CD14-positive monocyte (primary cell): ENCODE measurements around the gene TOM1. TPM values are rescaled to one million over a fixed set of nuclear protein-coding genes. Genes with fewer than 3 reads are reported as not detected.

Experiments used
- DNase-seq, 3 donors: peaks; one replicate each; pipeline ENCODE4 v3.0.0-alpha.2; 2011 to 2022
- H2AFZ ChIP-seq: 2 replicates; pipeline ENCODE4 v1.6.0; 2012; ENCODE audit warnings: mild to moderate bottlenecking, low read depth, low read length, inconsistent platforms; ENCODE audit not compliant: insufficient read depth, poor library complexity, severe bottlenecking
- H3K27ac ChIP-seq, 2 donors: 1 replicate in 1 of 2; 2 replicates in 1 of 2; pipeline ENCODE4 v1.5.1; 2012 to 2013; ENCODE audit warnings: low read length in 2 of 2, control low read depth in 1 of 2, inconsistent platforms in 1 of 2, low read depth in 1 of 2, mild to moderate bottlenecking in 1 of 2
- H3K27me3 ChIP-seq, 2 donors: one replicate each; pipeline versions ENCODE4 v1.6.0 to v1.6.1; 2011 to 2013; ENCODE audit warnings: low read length in 2 of 2; ENCODE audit not compliant: control insufficient read depth in 2 of 2, insufficient read depth in 2 of 2
- H3K36me3 ChIP-seq, 2 donors: replicated peaks in 1 of 2; 1 replicate in 1 of 2; 2 replicates in 1 of 2; pipeline versions ENCODE4 v1.5.1 to v1.6.1; 2012 to 2013; ENCODE audit warnings: low read length in 2 of 2, control low read depth in 1 of 2, inconsistent platforms in 1 of 2, mild to moderate bottlenecking in 1 of 2; ENCODE audit not compliant: insufficient read depth in 2 of 2, control insufficient read depth in 1 of 2
- H3K4me1 ChIP-seq, 2 donors: 1 replicate in 1 of 2; 2 replicates in 1 of 2; pipeline versions ENCODE4 v1.5.1 to v1.6.1; 2012 to 2013; ENCODE audit warnings: low read length in 2 of 2, control low read depth in 1 of 2, inconsistent platforms in 1 of 2, mild to moderate bottlenecking in 1 of 2, moderate library complexity in 1 of 2; ENCODE audit not compliant: insufficient read depth in 2 of 2, control insufficient read depth in 1 of 2
- H3K4me2 ChIP-seq: replicated peaks from 2 replicates; pipeline ENCODE3; 2012; ENCODE audit warnings: low read length, moderate library complexity, mild to moderate bottlenecking; ENCODE audit not compliant: poor library complexity, severe bottlenecking; ENCODE audit errors: extremely low read depth
- H3K4me3 ChIP-seq, 3 experiments: fragments of 200-600 bp in 1 of 3; sonication (generic) in 1 of 3; replicated peaks in 1 of 3; 1 replicate in 2 of 3; 2 replicates in 1 of 3; pipeline ENCODE4 v1.5.1; 2011 to 2013; ENCODE audit warnings: low read length in 3 of 3, mild to moderate bottlenecking in 3 of 3, control low read depth in 2 of 3, low read depth in 2 of 3, inconsistent platforms in 1 of 3, moderate library complexity in 1 of 3
- H3K79me2 ChIP-seq: 2 replicates; pipeline ENCODE4 v1.6.0; 2012; ENCODE audit warnings: mild to moderate bottlenecking, control low read depth, inconsistent platforms, low read length, moderate library complexity; ENCODE audit not compliant: insufficient read depth
- H3K9ac ChIP-seq: 2 replicates; pipeline ENCODE4 v1.6.0; 2017; ENCODE audit warnings: low read length, mild to moderate bottlenecking; ENCODE audit not compliant: insufficient read depth, poor library complexity, severe bottlenecking
- H3K9me3 ChIP-seq, 2 donors: replicated peaks in 1 of 2; 1 replicate in 1 of 2; 2 replicates in 1 of 2; pipeline versions ENCODE4 v1.5.1 to v1.6.1; 2012 to 2013; ENCODE audit warnings: low read length in 2 of 2, control low read depth in 1 of 2; ENCODE audit not compliant: control insufficient read depth in 1 of 2, insufficient read depth in 1 of 2
- H4K20me1 ChIP-seq: 2 replicates; pipeline ENCODE4 v1.6.0; 2012; ENCODE audit warnings: mild to moderate bottlenecking, low read length, control low read depth, moderate library complexity; ENCODE audit not compliant: insufficient read depth
- H3K27ac Mint-ChIP-seq, 7 donors: one replicate each; pipeline ENCODE4 v1.8.0; 2020; ENCODE audit warnings: mild to moderate bottlenecking in 7 of 7, mixed read lengths in 7 of 7, moderate library complexity in 6 of 7, inconsistent platforms in 2 of 7
- H3K27me3 Mint-ChIP-seq, 3 donors: one replicate each; pipeline ENCODE4 v1.8.0; 2021 to 2022; ENCODE audit warnings: low read depth in 3 of 3, mild to moderate bottlenecking in 3 of 3, mixed read lengths in 3 of 3, moderate library complexity in 3 of 3, inconsistent platforms in 1 of 3
- H3K36me3 Mint-ChIP-seq, 2 donors: one replicate each; pipeline ENCODE4 v1.8.0; 2020; ENCODE audit warnings: mixed read lengths in 2 of 2, inconsistent platforms in 1 of 2, mild to moderate bottlenecking in 1 of 2
- H3K4me1 Mint-ChIP-seq: one replicate; pipeline ENCODE4 v1.8.0; 2020; ENCODE audit warnings: mild to moderate bottlenecking, mixed read lengths
- H3K4me3 Mint-ChIP-seq, 2 donors: one replicate each; pipeline ENCODE4 v1.8.0; 2020; ENCODE audit warnings: mild to moderate bottlenecking in 2 of 2, mixed read lengths in 2 of 2, moderate library complexity in 1 of 2
- H3K9me3 Mint-ChIP-seq, 7 donors: one replicate each; pipeline ENCODE4 v1.8.0; 2020 to 2022; ENCODE audit warnings: mixed read lengths in 7 of 7, mild to moderate bottlenecking in 6 of 7, moderate library complexity in 6 of 7, inconsistent platforms in 2 of 7
- CTCF ChIP-seq: fragments of 200-600 bp; IDR thresholded peaks from one replicate; pipeline ENCODE4 v1.8.0; 2022; ENCODE audit warnings: antibody characterized with exemption, mild to moderate bottlenecking
- WGBS: methylation state at CpG from one replicate; pipeline ENCODE4 v1.1.5; 2013; ENCODE audit warnings: missing lambda C conversion rate; ENCODE audit not compliant: insufficient coverage; 5-methylcytosine and 5-hydroxymethylcytosine counted together
- intact Hi-C, 2 donors: fragments of 100-400 bp; cut with micrococcal nuclease; formaldehyde crosslinking; loops; one replicate each; pipeline versions ENCODE4 v1.15.0 to v1.15.1; 2023
- polyA plus RNA-seq, 3 donors: library from polyadenylated mRNA; depleted of rRNA in 1 of 3; unstranded in 2 of 3; stranded (reverse) in 1 of 3; fragments of 300-500 nt in 2 of 3; fragments of >200 nt in 1 of 3; fragmentation: Illumina TruSeq in 2 of 3; gene quantifications; 1 replicate in 2 of 3; 2 replicates in 1 of 3; pipeline ENCODE4 v1.2.3, GENCODE V29; 2012 to 2021

TOM1 gene
- polyA plus RNA-seq, 3 donors: 80.5 to 167 (median 120) TPM

GRCh38 chr22:35322893-35323292 lies 23.2 kb downstream of the TOM1 start:
- Histone ChIP-seq H3K4me3 (no peak overlapping the region), H3K4me1 (peaks cover 11% of the 10 kb centered on the region in 2 donors), H3K27me3 (no peaks in the 10 kb centered on the region), H4K20me1 (peaks cover 65% of the 10 kb centered on the region), H3K9ac (no peak overlapping the region), H2AFZ (no peak overlapping the region), H3K27ac (no peak overlapping the region), H3K9me3 (no peaks in the 10 kb centered on the region), H3K36me3 (peaks cover 99 to 100% of the 10 kb centered on the region in 2 donors), H3K79me2 (peaks cover 21% of the 10 kb centered on the region), H3K4me2 (no peak overlapping the region)
- no peak for TF ChIP-seq CTCF
- peaks cover 96 to 100% of the 10 kb centered on the region in 2 donors for H3K36me3 Mint-ChIP-seq
- intact Hi-C loops: no loop called here
- no peak overlapping the region for H3K4me3 Mint-ChIP-seq
- H3K27ac Mint-ChIP-seq: peak overlapping the region in 3 of 7 donors; percentile 9 to 57 (median 42)
- peaks cover 0 to 2% (median 0%) of the 10 kb centered on the region in 3 donors for H3K27me3 Mint-ChIP-seq
- no peaks in the 10 kb centered on the region for H3K9me3 Mint-ChIP-seq
- 97% methylated on average over 6 of the region's 15 CpGs for WGBS
- H3K4me1 Mint-ChIP-seq: peaks cover 12% of the 10 kb centered on the region
- DNase-seq: no peak

GRCh38 chr22:35323305-35323704 lies 23.6 kb downstream of the TOM1 start:
- Histone ChIP-seq H3K4me3 (no peak overlapping the region), H3K4me2 (no peak overlapping the region), H3K27ac (peak overlapping the region in 1 of 2 donors; percentile 4), H3K9ac (no peak overlapping the region), H3K27me3 (no peaks in the 10 kb centered on the region), H3K4me1 (peaks cover 15% of the 10 kb centered on the region in 2 donors), H3K36me3 (peaks cover 97 to 100% of the 10 kb centered on the region in 2 donors), H4K20me1 (peaks cover 60% of the 10 kb centered on the region), H3K79me2 (peaks cover 20% of the 10 kb centered on the region), H3K9me3 (no peaks in the 10 kb centered on the region), H2AFZ (no peak overlapping the region)
- intact Hi-C loops: no loop called here
- no peak overlapping the region for H3K4me3 Mint-ChIP-seq
- peak overlapping the region in 4 of 7 donors; percentile 9 to 72 (median 47) for H3K27ac Mint-ChIP-seq
- H3K9me3 Mint-ChIP-seq: no peaks in the 10 kb centered on the region
- H3K27me3 Mint-ChIP-seq: peaks cover 0 to 2% (median 0%) of the 10 kb centered on the region in 3 donors
- TF ChIP-seq CTCF: no peak
- no peak for DNase-seq
- peaks cover 96 to 100% of the 10 kb centered on the region in 2 donors for H3K36me3 Mint-ChIP-seq
- 97% methylated on average over 9 of the region's 11 CpGs for WGBS
- peaks cover 16% of the 10 kb centered on the region for H3K4me1 Mint-ChIP-seq
